GM12865 (cell line): ENCODE measurements around the gene CLEC3B.

Experiments used
- DNase-seq: peaks from one replicate; pipeline ENCODE4 v3.0.0; 2010; ENCODE audit warnings: low read depth
- H3K4me3 ChIP-seq: 2 replicates; pipeline ENCODE4 v1.5.1; 2011; ENCODE audit warnings: mild to moderate bottlenecking, low read depth, low read length, control low read depth
- CTCF ChIP-seq: IDR thresholded peaks from 2 replicates; pipeline ENCODE4 v1.5.1; 2011; ENCODE audit warnings: low read length, control low read depth, low read depth, inconsistent platforms; ENCODE audit not compliant: insufficient read depth; ENCODE audit errors: missing control alignments

CLEC3B gene

GRCh38 chr3:45081506-45082141, 55.5 kb downstream of the CLEC3B start:
- DNase-seq = no peak
- H3K4me3 ChIP-seq = no peak overlapping the region
- no peak for TF ChIP-seq CTCF

GRCh38 chr3:45082142-45082538, 56.0 kb downstream of the CLEC3B start:
- TF ChIP-seq CTCF = no peak
- no peak for DNase-seq
- H3K4me3 ChIP-seq = no peak overlapping the region

GRCh38 chr3:45083023-45083422, 56.9 kb downstream of the CLEC3B start:
- DNase-seq = no peak
- TF ChIP-seq CTCF = no peak
- H3K4me3 ChIP-seq = no peak overlapping the region

- no peak for DNase-seq
- no peak for TF ChIP-seq CTCF
- no peak overlapping the region for H3K4me3 ChIP-seq
Measured at GRCh38 chr3:45084361-45084760, 58.3 kb downstream of the CLEC3B start.

- TF ChIP-seq CTCF = no peak
- DNase-seq = no peak
- H3K4me3 ChIP-seq = no peak overlapping the region
Measured at GRCh38 chr3:45084820-45085816, 59.0 kb downstream of the CLEC3B start.
